GM21529 (cell line): ENCODE data around the gene GABRG3.

Experiments
- ATAC-seq: cut with Tn5 transposase; IDR thresholded peaks from one replicate; pipeline ENCODE4 v1.9.1; 2021; ENCODE audit not compliant: unreplicated experiment

GABRG3 gene

GRCh38 chr15:27456807-27457206 is 485.8 kb downstream of the GABRG3 start:
- ATAC-seq: no peak

DNA sequence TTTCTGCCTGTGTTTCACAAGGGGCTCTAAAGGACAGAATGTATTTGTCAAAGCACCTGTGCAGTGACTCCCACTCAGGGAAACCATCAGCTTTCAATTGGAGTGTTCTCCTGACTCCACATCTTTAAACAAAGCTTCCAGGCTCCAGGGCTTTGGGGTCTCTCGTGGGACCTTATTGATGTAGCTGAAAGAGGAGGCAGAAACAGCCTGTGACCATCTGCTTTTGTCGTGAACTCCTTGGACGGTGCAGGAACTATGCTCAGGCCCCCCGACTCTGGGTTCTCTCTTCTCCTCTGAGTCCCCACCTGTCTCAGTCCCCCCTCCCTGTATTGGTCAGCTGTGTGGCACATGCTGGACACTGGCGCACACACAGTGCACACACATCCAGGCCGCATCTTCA is 486.8 kb downstream of the GABRG3 start:
- no peak for ATAC-seq

- no peak for ATAC-seq
Observed at GRCh38 chr15:27458345-27459084, 487.5 kb downstream of the GABRG3 start.

DNA sequence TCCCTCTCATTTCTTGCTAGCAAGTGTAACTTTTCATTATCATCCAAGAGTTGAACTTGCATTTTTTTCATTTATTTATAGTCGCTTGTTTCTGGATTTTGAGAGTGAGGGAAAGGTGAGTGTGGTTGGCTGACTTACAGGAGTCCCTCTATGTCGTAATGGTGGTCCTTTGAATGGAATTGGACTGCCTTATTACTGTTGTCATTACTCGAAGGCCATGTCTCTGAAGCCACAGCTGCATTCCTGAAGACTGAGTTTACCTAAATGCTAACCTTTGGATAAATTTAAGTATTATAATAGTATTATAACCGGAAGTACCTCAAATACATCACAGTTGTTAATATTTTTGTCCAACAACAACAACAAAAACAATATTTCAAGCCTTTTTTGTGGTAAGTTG is 488.9 kb downstream of the GABRG3 start:
- no peak for ATAC-seq

DNA sequence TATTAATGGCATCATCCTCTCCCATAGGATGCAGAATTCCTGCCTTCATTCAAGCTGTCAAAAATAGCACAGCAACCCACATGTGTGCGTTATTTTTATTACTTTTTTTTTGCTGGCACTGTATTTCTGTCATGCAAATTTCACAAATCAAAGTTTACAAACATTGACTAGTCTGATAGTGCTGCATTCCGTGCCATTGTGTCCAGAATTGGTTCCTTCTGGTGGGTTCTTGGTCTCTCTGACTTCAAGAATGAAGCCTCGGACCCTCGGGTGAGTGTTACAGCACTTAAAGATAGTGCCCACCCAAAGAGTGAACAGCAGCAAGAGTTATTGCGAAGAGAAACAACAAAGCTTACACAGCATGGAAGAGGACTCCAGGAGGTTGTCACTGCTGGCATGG is 490.2 kb downstream of the GABRG3 start:
- no peak for ATAC-seq

GRCh38 chr15:27463525-27464088 is 492.6 kb downstream of the GABRG3 start:
- ATAC-seq: no peak

DNA sequence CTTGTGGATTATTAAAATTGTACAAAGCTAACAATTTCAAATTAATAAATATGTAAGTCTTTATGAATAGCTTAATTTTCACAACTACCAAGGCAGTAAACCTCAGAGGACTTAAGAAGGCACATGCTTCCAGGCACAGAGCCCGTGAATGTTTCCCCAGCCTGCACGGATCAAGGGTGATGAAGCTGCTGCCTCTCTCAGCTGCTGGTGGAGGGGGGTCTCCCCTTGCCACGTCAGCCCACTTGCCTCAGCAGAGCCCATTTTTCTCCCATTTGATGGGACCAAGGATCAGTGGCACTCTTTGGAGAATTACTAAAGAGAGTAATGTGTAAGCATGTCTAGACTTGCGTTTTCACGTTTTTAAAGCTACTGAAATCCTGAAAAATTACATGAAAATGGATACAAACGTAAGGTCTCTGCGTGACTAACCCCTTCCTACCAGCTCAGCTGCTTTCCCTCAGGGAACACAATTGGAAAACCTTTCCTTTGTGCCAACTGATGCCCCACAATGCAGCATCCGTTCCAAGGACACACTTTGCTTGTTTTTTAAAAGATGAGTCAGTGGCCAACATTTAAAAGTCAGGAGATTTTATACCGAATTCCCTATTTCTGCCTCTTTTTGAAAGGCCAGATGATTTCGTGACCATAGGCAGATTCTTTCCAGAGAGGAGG is 494.1 kb downstream of the GABRG3 start:
- no peak for ATAC-seq

GRCh38 chr15:27466758-27467157 is 495.8 kb downstream of the GABRG3 start:
- ATAC-seq: no peak

GRCh38 chr15:27468151-27468591 is 497.2 kb downstream of the GABRG3 start:
- no peak for ATAC-seq

DNA sequence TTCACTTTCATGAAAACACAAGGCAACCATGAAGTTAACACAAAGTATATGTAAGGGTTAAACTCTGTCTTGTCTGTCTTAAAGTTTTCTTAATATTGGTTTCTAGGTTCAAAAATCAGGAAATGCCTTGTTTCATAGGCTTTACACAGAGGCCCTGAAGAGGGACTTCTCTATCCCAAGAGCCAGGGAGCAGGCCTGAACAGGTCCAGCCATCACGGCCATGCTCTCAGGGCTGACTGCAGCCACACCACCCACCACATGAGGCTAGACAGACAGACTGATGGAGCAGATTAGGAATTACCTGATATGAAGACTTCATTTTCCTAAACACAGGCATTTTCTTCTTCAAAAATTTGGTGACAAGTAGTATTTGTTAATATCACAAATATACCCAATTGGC is 502.9 kb downstream of the GABRG3 start:
- ATAC-seq: no peak

GRCh38 chr15:27475395-27475794 is 504.4 kb downstream of the GABRG3 start:
- ATAC-seq: no peak

DNA sequence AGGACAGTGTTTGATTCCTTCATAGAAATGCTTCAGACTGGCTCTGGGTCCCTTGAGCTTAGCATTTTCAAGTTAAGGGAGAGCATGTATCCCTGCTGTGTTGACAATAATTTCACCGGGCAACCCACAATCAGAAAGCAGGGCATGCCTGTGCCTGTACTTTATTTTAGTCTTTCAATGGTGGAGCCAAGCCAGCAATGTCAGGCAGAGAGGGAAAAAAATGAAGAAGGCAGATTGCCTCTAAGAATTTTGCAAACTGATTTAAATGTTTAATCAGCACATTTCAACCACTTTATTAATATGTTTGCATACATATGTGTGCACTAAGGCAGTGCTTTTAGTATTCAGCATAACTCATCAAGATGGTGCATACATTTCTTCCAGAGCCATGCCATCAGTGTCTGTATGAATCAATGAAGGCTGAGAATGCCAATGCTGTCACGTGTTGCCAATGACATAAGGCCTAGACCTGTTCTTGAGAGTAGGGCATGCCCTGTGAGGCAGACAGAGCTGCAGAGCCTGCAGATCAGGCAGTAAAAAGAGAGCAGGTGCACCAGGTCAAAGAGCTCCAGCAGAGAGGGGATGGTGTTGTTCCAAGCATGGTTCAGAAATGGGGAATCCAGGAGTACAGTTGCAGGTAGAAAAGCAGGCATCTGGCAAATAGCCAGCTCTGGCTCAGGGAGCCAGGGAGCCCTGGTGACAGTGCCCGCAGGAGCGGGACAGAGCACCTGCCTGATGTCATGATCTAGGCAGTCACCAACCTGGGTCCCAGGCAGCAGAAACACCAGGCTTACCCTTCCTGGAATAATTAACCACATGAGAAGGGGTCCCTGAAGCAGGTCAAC is 508.5 kb downstream of the GABRG3 start:
- no peak for ATAC-seq

GRCh38 chr15:27480141-27480530 is 509.2 kb downstream of the GABRG3 start:
- ATAC-seq: no peak

DNA sequence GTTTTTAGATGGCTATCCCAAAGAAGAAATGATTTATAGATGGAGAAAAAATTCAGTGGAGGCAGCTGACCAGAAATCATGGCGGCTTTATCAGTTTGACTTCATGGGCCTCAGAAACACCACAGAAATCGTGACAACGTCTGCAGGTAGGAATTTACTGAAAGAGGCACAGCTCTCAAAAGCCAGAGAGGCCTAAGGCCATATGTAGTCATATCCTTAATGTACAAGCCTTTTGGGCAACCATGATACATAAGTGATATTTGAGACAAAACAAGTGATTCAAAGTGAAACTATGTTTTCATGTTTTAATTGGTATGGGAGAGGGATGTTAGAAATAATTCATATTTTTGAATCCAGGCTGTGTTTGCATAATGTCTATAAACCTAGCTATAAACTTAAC is 509.7 kb downstream of the GABRG3 start:
- ATAC-seq: no peak

DNA sequence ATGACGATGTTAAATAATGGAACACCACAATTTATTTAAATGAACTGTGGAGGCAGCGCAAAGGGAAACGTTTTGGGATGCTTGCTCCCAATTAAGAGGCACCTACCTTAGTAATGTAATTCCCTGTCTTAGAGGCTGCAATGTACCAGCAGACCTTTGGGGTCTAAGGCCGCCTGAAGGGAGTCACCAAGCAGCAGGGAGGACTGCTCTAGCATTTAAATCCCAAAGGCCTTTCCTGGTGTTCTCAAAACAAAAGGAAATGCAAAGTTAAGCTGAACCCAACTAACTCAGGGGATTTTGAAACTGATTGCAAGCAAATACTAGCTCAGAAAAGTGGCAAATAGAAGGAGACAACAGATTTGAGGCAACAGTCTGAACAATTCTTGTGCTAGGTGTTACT is 510.8 kb downstream of the GABRG3 start:
- ATAC-seq: no peak

- ATAC-seq: no peak
Observed at GRCh38 chr15:27482287-27482686, 511.3 kb downstream of the GABRG3 start.

DNA sequence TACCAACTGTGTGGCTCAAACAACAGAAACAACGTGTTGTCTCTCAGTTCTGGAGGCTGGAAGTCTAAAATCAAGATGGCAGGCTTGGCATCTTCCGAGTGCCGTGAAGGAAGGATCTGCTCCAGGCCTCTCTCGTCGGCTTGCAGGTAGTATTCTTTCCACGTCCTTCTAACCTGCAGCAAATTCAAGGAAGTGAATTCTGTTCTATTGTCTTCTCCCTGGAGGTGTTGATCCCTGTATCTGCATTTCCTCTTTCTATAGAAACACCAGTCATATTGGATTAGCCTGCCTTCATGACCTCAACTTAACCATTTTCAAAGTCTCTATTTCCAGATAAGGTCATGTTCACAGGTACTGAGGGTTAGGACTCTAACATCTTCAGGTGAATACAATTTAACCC is 512.1 kb downstream of the GABRG3 start:
- ATAC-seq: no peak

DNA sequence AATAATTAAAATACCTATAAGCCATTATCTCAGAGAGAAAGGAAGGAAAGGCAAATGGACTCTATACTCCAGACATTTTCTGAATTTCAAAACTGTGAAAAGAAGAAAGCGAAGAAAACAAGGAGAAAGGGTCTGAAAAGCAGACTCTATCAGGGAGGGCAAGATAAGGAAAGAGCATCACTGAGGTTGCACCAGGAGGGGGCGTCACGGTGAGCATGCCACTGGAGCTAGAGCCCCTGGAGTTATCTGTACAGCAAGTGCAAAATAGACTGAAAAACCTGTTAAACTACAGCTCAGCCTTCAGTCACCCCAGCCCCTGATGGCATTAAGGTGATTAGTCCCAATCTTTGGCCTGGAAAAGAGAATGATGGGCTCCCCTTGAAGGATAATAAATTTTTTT is 514.3 kb downstream of the GABRG3 start:
- no peak for ATAC-seq

DNA sequence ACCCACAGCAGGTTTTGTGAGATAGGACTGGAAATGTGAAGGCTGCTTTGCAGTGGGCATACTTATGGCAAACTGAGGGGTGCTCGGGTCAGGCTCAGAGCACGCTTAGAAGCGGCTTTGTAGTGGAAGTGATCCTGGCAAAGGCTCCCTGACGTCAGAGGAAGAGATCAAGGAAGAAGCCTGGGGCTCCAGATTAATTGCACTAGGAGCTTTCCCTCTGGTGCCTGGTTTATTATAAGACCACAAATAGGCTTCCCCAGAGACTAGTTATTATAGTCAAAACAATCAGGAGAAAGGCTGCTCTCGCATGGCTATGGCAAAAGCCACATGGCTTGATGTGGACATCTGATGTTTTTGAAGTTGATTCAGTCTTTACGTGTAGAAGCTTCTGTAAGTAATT is 515.1 kb downstream of the GABRG3 start:
- no peak for ATAC-seq

DNA sequence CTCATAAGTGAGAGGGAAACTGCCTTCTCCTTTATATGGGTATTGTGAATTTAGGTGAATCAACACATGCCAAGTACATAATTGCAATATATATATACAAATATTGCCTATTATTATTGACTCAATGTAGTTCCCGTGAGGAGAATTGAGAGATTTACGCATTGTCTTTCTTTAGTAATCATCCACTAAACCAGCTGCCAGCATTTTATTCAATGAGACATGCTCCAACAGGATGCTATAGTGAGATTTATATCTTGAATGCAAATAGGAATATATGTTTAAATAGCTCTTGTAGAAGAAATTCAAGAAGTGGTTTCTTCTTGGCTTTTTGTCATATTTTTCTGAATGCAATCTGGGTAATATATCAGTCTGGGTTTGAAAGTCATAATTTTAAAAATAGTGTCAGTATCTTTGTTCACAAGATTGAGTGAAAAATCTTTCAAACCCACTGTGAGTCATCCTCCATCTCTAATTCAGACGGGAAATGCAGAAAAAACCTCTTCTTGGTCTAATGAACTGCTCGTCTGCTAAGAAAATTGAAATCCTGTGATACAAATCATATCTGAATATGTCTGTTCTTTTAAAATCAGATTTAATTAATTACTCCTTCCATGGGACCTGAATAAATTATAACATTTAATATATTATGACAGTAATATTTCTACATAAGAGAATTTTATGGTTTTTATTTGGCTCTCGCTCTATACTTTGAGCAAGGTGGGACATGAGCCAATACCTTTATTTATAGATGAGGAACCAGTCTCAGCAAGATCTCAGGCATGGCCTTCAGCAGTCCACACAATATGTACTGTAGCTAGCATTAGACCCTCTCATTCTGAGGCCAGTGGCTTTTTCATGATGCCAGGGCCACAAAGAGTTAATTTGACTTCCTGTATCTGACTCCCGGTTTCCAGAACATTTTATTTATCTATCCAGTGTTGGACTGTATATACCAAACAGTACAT is 516.0 kb downstream of the GABRG3 start:
- ATAC-seq: no peak
